ENCODE data around the gene SEMA3F.
A peak's percentile ranks its signal among the peaks of the same experiment; 100 is the strongest.

The SEMA3F gene

GRCh38 chr3:50154840-50155490, at the start of gene SEMA3F:
TSS of gene SEMA3F (plus strand) at chr3:50155324. CDS start at chr3:50159623, 4,299 bp downstream.
- TF ChIP-seq CTCF (IDR thresholded peaks at IDR 0.05; ENCODE audit: low read depth, low read length) = no peak
- DNase-seq (ENCODE audit: low read depth in 2 of 2) = peak; percentile 44 to 75
- H3K4me3 ChIP-seq (replicated peaks in 1 of 2; ENCODE audit: low read depth in 2 of 2, low read length in 2 of 2) = peak within 1 kb of the TSS; percentile 52 to 72

GRCh38 chr3:50111757-50112156, 43.4 kb upstream of the SEMA3F start:
- no peak for TF ChIP-seq CTCF (IDR thresholded peaks at IDR 0.05; ENCODE audit: low read depth, low read length)
- no peak for DNase-seq (ENCODE audit: low read depth in 2 of 2)

GRCh38 chr3:50112462-50112861, 42.7 kb upstream of the SEMA3F start:
- no peak for DNase-seq (ENCODE audit: low read depth in 2 of 2)
- H3K4me3 ChIP-seq (replicated peaks in 1 of 2; ENCODE audit: low read depth in 2 of 2, low read length in 2 of 2) = no peak overlapping the region
- TF ChIP-seq CTCF (IDR thresholded peaks at IDR 0.05; ENCODE audit: low read depth, low read length) = no peak

More at GRCh38 chr3:50111757-50112156, 43.4 kb upstream of the SEMA3F start:
- H3K4me3 ChIP-seq (replicated peaks in 1 of 2; ENCODE audit: low read depth in 2 of 2, low read length in 2 of 2) = no peak overlapping the region

- H3K4me3 ChIP-seq (replicated peaks in 1 of 2; ENCODE audit: low read depth in 2 of 2, low read length in 2 of 2) = no peak overlapping the region
- no peak for TF ChIP-seq CTCF (IDR thresholded peaks at IDR 0.05; ENCODE audit: low read depth, low read length)
- no peak for DNase-seq (ENCODE audit: low read depth in 2 of 2)
Measured at GRCh38 chr3:50117120-50117519, 38.0 kb upstream of the SEMA3F start.

- TF ChIP-seq CTCF (IDR thresholded peaks at IDR 0.05; ENCODE audit: low read depth, low read length) = no peak
- DNase-seq (ENCODE audit: low read depth in 2 of 2) = no peak
- no peak overlapping the region for H3K4me3 ChIP-seq (replicated peaks in 1 of 2; ENCODE audit: low read depth in 2 of 2, low read length in 2 of 2)
Measured at GRCh38 chr3:50118237-50118636, 36.9 kb upstream of the SEMA3F start.

- TF ChIP-seq CTCF (IDR thresholded peaks at IDR 0.05; ENCODE audit: low read depth, low read length) = no peak
- no peak for DNase-seq (ENCODE audit: low read depth in 2 of 2)
- no peak overlapping the region for H3K4me3 ChIP-seq (replicated peaks in 1 of 2; ENCODE audit: low read depth in 2 of 2, low read length in 2 of 2)
Measured at GRCh38 chr3:50119786-50120185, 35.3 kb upstream of the SEMA3F start.
